ENCODE results near the gene PPP1R16B.
"Not testable (repeated sequence)": the region's sequence is repeated elsewhere in the genome, so short reads cannot be mapped to it uniquely, and the experiment has no call there.

Gene PPP1R16B

GRCh38 chr20:38805958-38806854 is 709 bp downstream of the PPP1R16B start:
- no peak for DNase-seq

GRCh38 chr20:38806855-38807655 is 1.6 kb downstream of the PPP1R16B start:
- DNase-seq = no peak
- TF ChIP-seq GATA1 (IDR thresholded peaks at IDR 0.05; ENCODE audit: low read depth, low read length) (no peak), POLR2A (IDR thresholded peaks at IDR 0.05; ENCODE audit: low read length) (no peak)

More at GRCh38 chr20:38805958-38806854, 709 bp downstream of the PPP1R16B start:
- no peak for TF ChIP-seq GATA1 (IDR thresholded peaks at IDR 0.05; ENCODE audit: low read depth, low read length)
- TF ChIP-seq POLR2A (IDR thresholded peaks at IDR 0.05; ENCODE audit: low read length) = no peak

- TF ChIP-seq GATA1 (IDR thresholded peaks at IDR 0.05; ENCODE audit: low read depth, low read length) (no peak), POLR2A (IDR thresholded peaks at IDR 0.05; ENCODE audit: low read length) (no peak)
- DNase-seq = no peak
These were observed 4.4 kb downstream of the PPP1R16B start for GRCh38 chr20:38809942-38810341.

GRCh38 chr20:38810926-38811630 is 5.6 kb downstream of the PPP1R16B start:
- no peak for TF ChIP-seq POLR2A (IDR thresholded peaks at IDR 0.05; ENCODE audit: low read length)
- no peak for TF ChIP-seq GATA1 (IDR thresholded peaks at IDR 0.05; ENCODE audit: low read depth, low read length)
- no peak for DNase-seq

- DNase-seq = no peak
- no peak for TF ChIP-seq POLR2A (IDR thresholded peaks at IDR 0.05; ENCODE audit: low read length)
- TF ChIP-seq GATA1 (IDR thresholded peaks at IDR 0.05; ENCODE audit: low read depth, low read length) = no peak
These were observed 6.3 kb downstream of the PPP1R16B start for GRCh38 chr20:38811769-38812168.

- no peak for DNase-seq
- no peak for TF ChIP-seq POLR2A (IDR thresholded peaks at IDR 0.05; ENCODE audit: low read length)
- no peak for TF ChIP-seq GATA1 (IDR thresholded peaks at IDR 0.05; ENCODE audit: low read depth, low read length)
These were observed 6.7 kb downstream of the PPP1R16B start for GRCh38 chr20:38812182-38812581.

GRCh38 chr20:38812709-38813573 is 7.4 kb downstream of the PPP1R16B start:
- no peak for DNase-seq

GRCh38 chr20:38813574-38813962 is 8.1 kb downstream of the PPP1R16B start:
- not testable (repeated sequence) for DNase-seq

More at GRCh38 chr20:38812709-38813573, 7.4 kb downstream of the PPP1R16B start:
- TF ChIP-seq POLR2A (IDR thresholded peaks at IDR 0.05; ENCODE audit: low read length) (no peak), GATA1 (IDR thresholded peaks at IDR 0.05; ENCODE audit: low read depth, low read length) (no peak)

- DNase-seq = no peak
- TF ChIP-seq POLR2A (IDR thresholded peaks at IDR 0.05; ENCODE audit: low read length) = no peak
These were observed 9.9 kb downstream of the PPP1R16B start for GRCh38 chr20:38815446-38815845.

GRCh38 chr20:38818113-38819065 is 12.9 kb downstream of the PPP1R16B start:
- DNase-seq = no peak
- TF ChIP-seq POLR2A (IDR thresholded peaks at IDR 0.05; ENCODE audit: low read length) (no peak), GATA1 (IDR thresholded peaks at IDR 0.05; ENCODE audit: low read depth, low read length) (no peak)

GRCh38 chr20:38825571-38825900 is 20.0 kb downstream of the PPP1R16B start:
- no peak for DNase-seq

GRCh38 chr20:38825901-38826625 is 20.6 kb downstream of the PPP1R16B start:
- no peak for DNase-seq
- TF ChIP-seq GATA1 (IDR thresholded peaks at IDR 0.05; ENCODE audit: low read depth, low read length) (no peak), POLR2A (IDR thresholded peaks at IDR 0.05; ENCODE audit: low read length) (no peak)

More at GRCh38 chr20:38825571-38825900, 20.0 kb downstream of the PPP1R16B start:
- no peak for TF ChIP-seq GATA1 (IDR thresholded peaks at IDR 0.05; ENCODE audit: low read depth, low read length)
- no peak for TF ChIP-seq POLR2A (IDR thresholded peaks at IDR 0.05; ENCODE audit: low read length)
